ENCODE measurements around the gene CHD9. TPM values are rescaled to one million over a fixed set of nuclear protein-coding genes. Genes with fewer than 3 reads are reported as not detected.
A peak's percentile ranks its signal among the peaks of the same experiment; 100 is the strongest.

Gene CHD9
- total RNA-seq, 4 donors from 2014 or later = 45.2 to 64.0 (median 49.5) TPM

- H3K27me3 ChIP-seq = no peaks in the 10 kb centered on the region
- H3K4me3 ChIP-seq = peak overlapping the region; percentile 63 to 92 (median 68)
- no peak for DNase-seq (ENCODE audit: extremely low spot score)
- H3K36me3 ChIP-seq = no peaks in the 10 kb centered on the region
- 45% methylated on average over 10 of the region's 10 CpGs for WGBS
- H3K27ac ChIP-seq (replicated peaks in 1 of 4) = peak overlapping the region; percentile 72 to 89 (median 78)
- intact Hi-C loops (cut with DNase I) = loop anchor here (2.0 to 10.0 kb wide), 4 partner anchors 37 to 229 kb away; no protein-coding TSS in a partner anchor
- H3K4me1 ChIP-seq = peaks cover 27 to 50% (median 35%) of the 10 kb centered on the region in 4 donors
- H3K9me3 ChIP-seq = no peaks in the 10 kb centered on the region
- TF ChIP-seq POLR2AphosphoS5 (IDR thresholded peaks at IDR 0.05) = peak in 1 of 2 donors; percentile 29
- no peak for TF ChIP-seq CTCF (IDR thresholded peaks at IDR 0.05)
Observed at GRCh38 chr16:53055541-53056391, 975 bp downstream of the CHD9 start.

GRCh38 chr16:53056392-53056881 lies 1.6 kb downstream of the CHD9 start:
- Histone ChIP-seq H3K36me3 (no peaks in the 10 kb centered on the region), H3K4me1 (peaks cover 29 to 52% (median 37%) of the 10 kb centered on the region in 4 donors), H3K4me3 (peak overlapping the region in 3 of 4 donors; percentile 63 to 92 (median 67)), H3K27me3 (no peaks in the 10 kb centered on the region), H3K9me3 (no peaks in the 10 kb centered on the region), H3K27ac (replicated peaks in 1 of 4) (peak overlapping the region; percentile 72 to 89 (median 78))
- no peak for TF ChIP-seq CTCF (IDR thresholded peaks at IDR 0.05)
- no peak for TF ChIP-seq POLR2A (IDR thresholded peaks at IDR 0.05; ENCODE audit: low read depth)
- no peak for TF ChIP-seq POLR2AphosphoS5 (IDR thresholded peaks at IDR 0.05)
- TF ChIP-seq EP300 (IDR thresholded peaks at IDR 0.05) = no peak
- intact Hi-C loops (cut with DNase I) = loop anchor here (5.0 to 10.0 kb wide), 2 partner anchors 36 to 228 kb away; no protein-coding TSS in a partner anchor
- DNase-seq (ENCODE audit: extremely low spot score) = no peak
- WGBS = 67% methylated on average over 8 of the region's 8 CpGs

- no peak overlapping the region for H3K4me3 ChIP-seq
- DNase-seq (ENCODE audit: extremely low spot score) = no peak
- intact Hi-C loops (cut with DNase I) = loop anchor here (5.0 to 10.0 kb wide), 2 partner anchors 35 to 227 kb away; no protein-coding TSS in a partner anchor
- peaks cover 30 to 58% (median 44%) of the 10 kb centered on the region in 4 donors for H3K4me1 ChIP-seq
- no peaks in the 10 kb centered on the region for H3K36me3 ChIP-seq
- no peaks in the 10 kb centered on the region for H3K9me3 ChIP-seq
- H3K27me3 ChIP-seq = no peaks in the 10 kb centered on the region
- H3K27ac ChIP-seq (replicated peaks in 1 of 4) = no peak overlapping the region
- TF ChIP-seq CTCF (IDR thresholded peaks at IDR 0.05) (no peak), EP300 (IDR thresholded peaks at IDR 0.05) (no peak), POLR2AphosphoS5 (IDR thresholded peaks at IDR 0.05) (no peak), POLR2A (IDR thresholded peaks at IDR 0.05; ENCODE audit: low read depth) (no peak)
- 88% methylated on average over 8 of the region's 8 CpGs for WGBS
Observed at GRCh38 chr16:53057658-53058057, 2.9 kb downstream of the CHD9 start.

GRCh38 chr16:53058441-53058840 lies 3.6 kb downstream of the CHD9 start:
- WGBS = 88% methylated on average over 5 of the region's 5 CpGs
- DNase-seq (ENCODE audit: extremely low spot score) = no peak
- Histone ChIP-seq H3K36me3 (no peaks in the 10 kb centered on the region), H3K27ac (replicated peaks in 1 of 4) (no peak overlapping the region), H3K4me3 (no peak overlapping the region), H3K27me3 (no peaks in the 10 kb centered on the region), H3K4me1 (peaks cover 30 to 52% (median 43%) of the 10 kb centered on the region in 4 donors), H3K9me3 (no peaks in the 10 kb centered on the region)
- TF ChIP-seq POLR2AphosphoS5 (IDR thresholded peaks at IDR 0.05) (no peak), EP300 (IDR thresholded peaks at IDR 0.05) (no peak), CTCF (IDR thresholded peaks at IDR 0.05) (no peak), POLR2A (IDR thresholded peaks at IDR 0.05; ENCODE audit: low read depth) (no peak)
- intact Hi-C loops (cut with DNase I) = loop anchor here (5.0 to 10.0 kb wide), 2 partner anchors 34 to 226 kb away; no protein-coding TSS in a partner anchor
